Stimulated activated CD8-positive, alpha-beta memory T cell treated with anti-CD3 and anti-CD28 coated beads, Interleukin-4, amount 100 ng/mL, for 4 hours (primary cell): ENCODE measurements around the gene JMJD4.

Experiments used
- DNase-seq, 2 donors: peaks; one replicate each; pipeline ENCODE4 v3.0.0-alpha.2; 2020; ENCODE audit warnings: low read depth in 2 of 2, low spot score in 1 of 2

The JMJD4 gene

DNA sequence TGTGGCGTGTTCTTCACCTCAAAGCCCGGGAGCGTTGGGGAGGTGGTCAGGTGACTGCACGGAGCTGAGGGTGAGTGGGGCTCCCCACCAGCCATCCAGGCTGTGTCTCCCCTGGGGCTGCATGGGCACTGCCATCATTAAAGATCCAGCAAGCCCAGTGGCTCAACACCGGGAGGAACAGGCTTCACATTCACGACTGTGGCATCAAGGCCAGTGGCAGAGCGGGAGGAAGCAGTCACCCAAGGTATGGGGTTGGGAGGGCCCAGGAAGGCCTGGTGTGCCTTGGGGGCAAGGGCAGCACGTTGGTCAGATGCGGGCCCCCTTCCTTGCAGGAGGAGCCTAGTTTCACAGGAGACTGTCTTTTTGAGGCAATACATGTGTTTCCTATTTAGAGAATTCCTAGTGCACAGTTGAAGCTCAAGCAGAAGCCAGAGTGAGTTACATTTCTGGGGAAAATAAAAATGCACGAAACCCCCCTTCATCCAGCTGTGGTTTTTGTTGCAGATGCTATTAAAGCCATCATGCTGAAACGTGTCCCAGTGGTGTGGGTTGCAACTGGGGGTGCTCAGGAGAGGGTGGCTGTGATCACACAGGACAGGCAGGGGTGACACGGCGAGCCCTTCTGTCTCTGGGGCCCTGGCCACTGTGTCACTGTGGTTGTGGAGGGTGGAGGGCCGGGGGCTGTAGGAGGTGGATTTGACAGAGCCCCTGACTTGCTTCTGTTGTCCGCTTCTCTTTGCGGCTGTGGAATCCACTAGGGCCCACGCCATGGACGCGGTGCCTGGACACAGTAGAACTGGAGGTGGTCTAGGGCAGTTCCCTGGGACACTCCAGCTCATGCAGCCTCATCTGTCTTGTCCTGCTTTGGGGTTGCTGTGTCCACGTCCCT is 34.2 kb upstream of the JMJD4 start:
- DNase-seq, result no peak

DNA sequence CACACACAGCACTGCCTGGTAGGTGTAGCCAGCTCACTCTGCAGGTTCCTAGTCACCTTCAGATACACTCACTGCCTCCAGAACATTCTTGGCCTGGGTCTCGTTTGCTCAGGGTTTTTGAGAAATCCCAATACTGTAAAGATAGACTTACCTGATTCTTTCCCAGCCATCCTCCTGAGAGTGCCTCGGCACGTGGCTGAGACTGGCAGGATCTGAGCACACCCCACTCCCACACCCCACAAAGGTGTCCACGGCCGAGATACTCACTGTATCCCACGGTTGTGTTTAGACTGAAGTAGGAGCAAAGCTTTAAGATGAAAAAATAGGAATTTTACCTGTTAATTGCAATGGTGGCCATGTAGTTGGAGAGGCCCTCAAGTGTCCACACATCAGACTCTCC is 33.5 kb upstream of the JMJD4 start:
- no peak for DNase-seq

DNA sequence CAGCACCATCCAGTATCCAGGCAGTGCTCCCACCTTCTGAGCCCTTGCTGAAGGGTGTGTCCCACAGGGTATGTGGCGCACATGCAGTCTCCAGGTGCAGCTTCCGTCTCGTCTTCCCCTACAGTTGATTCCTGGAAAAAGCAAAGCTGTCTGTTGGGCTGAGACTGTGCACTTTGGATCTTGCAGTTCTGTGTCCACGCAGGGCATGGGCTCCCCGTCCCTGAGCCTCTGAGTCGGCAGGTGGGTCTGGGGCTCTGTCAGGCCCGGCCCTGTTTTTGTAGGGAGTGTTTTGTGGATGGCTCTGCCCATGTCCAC is 33.0 kb upstream of the JMJD4 start:
- DNase-seq, result no peak

DNA sequence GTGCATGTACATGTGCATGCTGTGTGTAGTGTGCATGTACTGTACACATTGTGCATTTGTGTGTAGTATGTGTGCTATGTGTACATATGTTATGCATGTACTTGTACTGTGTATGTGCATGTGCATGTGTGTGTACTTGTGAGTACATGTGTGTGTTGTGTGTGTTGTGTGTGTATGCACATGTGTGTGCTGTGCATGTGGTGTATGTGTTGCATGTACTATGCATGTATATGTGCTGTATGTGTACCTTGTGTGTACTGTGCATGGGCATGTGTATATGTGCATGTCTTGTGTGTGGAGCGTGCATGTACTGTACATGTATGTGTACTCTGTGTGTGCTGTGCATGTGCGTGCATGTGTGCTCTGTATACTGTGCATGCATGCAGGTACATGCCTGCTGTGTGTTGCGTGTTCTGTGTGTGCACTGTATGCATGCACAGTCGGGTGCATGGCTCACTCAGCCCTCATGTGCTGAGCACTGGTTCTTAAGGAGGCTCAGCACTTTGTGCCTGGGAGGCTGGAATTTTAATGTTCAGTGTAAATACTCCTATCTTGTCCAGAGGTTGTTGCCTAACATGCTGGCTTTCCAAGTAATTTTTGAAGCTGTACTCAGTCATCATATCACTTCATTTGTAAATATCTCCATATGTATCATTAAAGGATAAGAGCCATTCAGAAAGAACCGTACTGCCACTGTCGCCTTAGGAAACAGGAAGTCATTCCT is 32.5 kb upstream of the JMJD4 start:
- DNase-seq, result no peak

DNA sequence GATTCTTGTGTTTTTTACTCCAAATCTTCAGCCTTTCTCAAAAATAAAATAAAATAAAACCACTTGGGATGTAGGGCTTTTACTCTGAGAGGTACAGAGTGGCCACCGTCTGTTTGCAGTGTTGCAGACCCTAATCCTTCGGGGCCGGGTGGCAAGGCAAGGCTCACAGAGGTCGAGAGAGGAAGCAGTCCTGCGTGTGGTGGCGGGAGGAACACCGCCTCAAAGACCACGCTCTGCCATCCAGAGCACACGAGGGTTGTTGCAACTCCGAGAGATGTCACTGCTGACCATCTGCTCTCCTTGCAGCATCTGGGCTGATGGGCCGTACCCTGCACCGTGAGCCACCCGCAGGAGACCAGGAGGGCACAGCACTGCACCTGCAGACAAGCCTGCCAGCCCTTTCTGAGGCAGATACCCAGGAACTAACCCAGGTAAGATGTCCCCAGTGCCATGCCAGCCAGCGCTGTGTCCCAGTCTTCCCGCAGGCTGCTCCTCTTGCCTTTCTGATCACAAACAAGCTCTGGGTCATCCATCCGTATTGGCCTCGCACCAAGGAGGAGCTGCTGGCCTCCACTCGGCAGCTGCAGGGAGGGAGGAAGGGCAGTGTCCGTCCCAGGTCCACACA is 31.7 kb upstream of the JMJD4 start:
- no peak for DNase-seq

DNA sequence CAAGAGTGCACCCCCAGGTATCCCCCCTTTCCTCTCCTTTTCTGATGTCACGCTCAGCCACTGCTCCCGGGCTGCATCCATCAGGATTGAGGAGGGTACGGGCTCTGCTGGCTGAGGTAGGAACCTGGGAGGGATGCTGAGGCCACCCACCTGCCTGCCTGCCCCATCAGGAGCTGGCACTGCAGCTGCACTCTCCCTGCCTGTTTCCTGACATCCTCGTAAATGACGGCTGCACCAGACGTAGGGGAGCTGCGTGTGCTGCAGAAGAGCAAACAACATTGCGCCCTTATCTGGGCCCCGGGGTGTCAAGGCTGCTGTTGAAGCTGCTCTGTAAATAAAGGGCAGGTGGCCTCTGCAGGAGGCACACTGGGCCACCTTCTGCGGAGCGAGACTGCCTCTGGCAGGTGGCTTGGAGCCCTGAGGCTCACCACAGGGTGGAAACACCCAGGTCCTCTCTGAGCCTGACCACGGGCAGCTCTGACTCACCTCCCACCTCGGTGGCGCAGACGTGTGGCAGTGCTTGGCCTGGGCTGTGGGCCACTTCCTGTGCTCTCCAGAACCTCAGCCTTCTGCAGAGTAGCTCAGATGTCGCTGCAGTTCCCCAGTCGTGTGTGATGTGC is 31.0 kb upstream of the JMJD4 start:
- peak; percentile 28 to 69 for DNase-seq

DNA sequence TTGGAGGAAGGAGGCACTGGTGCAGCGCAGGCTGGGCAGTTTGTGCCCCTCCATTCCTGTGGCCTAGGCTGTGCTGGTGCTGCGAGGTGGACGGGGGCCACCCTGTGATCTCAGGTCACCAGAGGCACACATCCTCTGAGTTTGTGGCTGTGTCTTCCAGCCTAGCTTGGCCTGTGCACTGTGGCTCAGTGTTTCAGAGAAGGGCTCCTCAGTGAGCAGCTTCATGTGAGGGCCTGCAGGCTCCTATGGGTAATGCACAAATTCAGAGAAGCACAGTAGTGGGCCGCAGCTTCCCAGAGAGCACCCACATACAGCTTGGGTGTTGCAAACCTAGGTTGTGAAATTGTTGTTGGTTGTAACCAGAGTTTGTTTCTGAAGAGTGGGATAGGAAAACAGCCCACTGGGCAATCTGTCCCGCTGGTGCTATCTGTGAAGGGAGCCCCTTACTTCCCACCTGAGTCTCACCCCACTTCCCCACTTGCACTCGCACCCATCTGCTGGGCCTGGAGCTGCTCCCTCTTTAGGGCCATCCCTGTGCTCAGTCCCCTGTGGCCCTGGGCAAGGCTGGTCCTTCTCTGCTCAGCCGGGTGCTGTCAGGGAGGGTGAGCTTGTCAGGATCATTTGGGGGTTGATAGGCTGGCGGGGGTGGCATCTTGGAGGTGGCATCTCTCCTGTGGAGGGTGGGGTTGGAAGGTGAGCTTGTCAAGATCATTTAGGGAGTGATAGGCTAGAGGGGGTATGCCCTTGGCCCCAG is 30.3 kb upstream of the JMJD4 start:
- DNase-seq, result no peak

DNA sequence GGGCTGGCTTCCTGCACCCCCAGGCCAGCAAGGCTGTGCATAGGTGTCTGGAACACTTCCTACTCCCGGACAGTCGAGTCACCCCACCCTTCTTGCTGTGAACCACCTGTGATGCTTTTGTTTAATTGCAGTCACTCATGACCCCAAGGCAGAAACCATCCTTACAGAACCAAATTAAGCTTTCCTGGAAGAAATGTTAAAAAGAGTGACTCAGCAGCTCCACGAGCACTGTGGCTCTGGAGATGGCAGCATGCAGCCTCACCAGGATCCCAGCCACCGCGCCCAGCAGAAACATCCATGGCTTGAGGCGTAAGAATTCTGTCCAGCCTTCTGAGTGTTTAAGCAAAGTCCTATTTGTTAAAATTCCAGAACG is 28.9 kb upstream of the JMJD4 start:
- no peak for DNase-seq

DNA sequence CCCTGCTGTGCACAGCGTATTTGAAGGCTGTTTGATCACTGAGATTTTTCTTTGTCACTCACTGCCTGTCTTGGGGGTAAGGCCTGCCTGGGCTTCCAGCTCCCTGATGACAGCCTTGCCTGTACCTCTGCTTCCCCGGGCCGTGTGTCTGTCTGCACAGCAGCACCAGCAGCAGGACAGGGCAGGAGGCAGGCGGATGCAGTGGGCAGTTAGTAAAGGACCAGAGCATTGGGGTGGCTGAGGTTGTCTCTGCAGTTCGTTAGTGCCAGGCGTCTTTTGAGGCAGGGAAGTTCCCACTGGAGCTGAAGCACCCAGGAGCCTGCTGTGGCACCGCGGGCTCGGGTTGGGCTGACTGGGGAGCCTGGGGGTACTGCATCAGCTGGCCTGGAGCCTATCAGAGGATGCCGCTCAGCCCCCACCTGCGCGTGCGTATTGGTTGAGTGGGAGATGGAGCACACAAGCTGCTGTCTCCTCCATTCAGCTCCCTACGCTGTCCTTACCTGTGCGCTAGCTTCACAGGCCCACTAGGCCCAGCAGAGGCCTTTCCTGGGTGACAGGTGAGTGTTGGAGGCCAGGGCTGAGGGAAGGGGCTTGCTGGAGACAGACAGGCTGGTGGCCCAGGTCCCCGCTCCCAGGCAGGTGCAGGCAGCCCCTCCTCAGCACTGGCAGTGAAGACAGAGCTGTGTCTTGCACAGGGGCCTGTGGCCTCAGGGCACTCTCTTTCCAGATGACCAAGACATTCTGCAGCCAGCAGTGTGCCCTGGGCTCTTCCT is 28.3 kb upstream of the JMJD4 start:
- no peak for DNase-seq

DNA sequence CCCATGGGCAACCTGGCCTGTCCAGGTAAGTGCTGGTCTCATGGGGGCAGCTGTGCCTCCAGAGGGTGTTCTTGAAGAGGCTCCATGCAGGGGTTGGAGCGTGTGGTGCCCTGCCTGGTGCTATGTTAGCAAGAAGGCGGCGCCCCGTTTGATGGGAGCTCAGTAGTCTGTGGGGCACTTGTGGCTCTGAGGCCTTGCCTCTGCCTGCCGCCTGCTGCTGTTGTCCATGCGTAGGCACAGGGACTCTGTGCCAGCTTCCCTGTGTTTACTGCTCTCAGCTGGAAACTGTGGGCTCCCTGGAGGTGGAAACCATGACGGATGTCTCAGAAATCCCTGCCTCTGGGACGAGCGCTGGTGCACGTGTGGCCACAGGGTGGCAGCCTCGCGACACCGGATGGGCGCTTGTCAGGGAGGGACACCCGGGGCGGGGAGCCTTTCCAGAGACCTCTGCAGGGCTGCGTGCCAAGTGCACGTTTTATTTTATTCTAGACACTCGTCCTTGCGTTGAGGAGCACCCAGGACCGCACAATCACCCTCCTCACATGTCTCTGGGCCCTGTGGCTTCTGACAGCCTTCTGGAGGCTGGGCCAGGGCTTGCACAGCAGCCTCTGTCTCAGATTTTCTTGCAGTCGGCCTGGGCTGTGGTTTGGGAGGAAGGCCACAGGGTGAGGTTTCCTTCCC is 27.3 kb upstream of the JMJD4 start:
- peak; percentile 62 to 68 for DNase-seq

DNA sequence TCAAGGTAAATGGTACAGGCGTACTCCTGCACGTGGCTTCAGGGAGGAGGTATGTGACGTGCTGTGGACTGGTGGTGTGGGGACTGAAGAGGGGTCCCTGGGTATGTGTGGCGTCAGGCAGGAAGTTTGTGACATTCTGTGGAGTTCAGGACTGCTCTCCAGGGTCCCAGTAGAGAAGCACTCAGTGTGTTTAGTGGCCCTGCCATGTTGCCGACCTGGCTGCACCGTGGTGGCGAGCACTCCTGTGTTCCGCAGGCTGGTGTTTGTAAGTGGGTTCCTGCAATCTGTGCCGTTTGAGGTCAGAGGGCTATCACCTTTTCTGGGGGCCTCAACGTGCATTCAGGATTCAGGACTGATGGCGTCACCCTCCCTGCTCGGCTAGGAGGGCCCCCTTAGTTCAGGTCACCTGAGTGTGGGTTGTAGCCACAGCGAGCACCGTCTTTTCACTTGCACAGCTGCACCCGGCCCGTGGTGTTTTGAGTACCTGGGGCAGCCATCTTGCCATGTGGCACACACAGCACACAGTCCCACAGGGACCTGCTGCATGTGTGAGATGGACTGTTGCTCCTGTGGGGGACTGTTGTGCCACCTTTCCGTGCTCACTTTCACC is 26.6 kb upstream of the JMJD4 start:
- no peak for DNase-seq

DNA sequence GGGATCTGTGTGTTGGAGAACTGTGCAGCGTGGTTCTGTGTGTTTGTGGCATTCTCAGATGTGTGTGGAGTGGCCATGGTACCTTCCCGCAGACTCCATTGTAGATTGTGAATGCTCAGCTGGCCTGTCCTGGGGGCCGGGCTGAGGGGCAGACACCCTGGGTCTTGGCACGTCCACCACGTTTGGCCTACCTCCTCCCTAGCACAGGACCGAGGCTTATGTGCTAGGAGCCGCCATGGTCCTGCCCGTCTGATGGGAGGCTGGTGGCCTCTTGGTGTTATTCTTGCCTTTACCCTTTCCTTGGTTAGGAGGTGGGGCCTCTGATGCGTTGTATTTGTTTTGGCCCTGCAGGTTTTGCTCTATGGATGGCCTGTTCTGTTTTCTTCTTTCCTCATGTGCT is 25.3 kb upstream of the JMJD4 start:
- DNase-seq, result no peak

DNA sequence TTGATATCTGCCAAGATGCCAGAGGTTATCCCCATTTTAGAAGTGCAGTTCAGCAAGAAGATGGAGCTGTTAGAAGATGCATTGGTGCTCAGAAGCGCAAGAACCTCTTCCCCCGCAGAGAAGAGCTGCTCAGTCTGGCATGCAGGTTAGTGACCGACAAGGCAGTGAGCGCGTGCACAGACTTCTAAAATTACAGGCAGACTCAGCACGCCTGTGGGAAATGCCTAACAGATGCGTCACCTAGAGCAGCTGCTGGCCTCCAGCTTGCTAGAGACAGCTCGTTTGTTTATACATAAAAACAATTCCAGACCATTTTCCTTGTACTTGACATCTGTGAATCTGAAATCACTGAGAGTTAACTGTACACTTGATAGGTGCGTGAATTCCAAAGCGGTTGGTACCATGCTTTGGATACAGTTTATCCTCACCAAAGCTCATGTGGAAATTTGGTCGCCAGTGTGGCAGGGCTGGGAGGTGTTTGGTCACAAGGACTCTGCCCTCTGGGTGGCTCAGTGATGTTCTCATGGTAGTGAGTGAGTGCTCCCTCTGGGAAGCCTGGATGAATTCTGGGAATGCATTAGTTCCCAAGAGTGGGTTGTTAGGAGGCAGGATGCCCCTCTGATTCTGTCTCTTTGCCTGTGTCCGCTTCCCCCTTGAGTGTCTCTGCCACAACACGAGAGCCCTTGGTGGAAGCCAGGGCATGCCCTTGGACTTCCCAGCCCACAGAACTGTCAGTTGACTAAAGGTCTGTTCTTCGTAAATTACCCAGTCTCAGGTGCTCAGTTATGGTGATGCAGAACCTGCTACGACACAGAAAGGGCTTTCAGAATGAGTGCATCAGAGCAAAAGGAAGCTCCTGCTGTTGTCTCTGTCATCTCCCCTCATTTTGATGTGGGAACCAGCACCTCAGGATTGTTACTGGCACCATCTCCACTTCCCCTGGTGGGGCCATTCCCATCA is 24.5 kb upstream of the JMJD4 start:
- no peak for DNase-seq

DNA sequence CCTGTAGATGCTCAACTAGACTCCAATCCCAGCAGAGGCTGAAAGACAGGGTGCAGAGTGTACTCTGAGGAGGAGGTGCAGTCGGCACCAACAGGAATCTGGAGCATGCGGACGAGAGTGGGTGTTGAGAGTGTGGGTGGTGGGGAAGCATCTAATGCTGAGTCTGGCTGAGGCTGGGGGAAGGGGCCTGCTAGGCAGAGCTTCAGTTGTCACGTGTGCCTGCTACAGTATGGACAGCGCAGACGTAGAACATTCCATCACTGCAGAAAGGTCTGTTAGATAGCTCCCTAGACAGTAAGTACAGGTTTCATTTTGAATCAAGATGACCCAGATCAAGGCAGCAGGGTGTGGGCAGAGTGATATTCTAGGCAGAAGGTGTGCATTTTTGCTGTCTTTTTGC is 23.3 kb upstream of the JMJD4 start:
- DNase-seq, result no peak

DNA sequence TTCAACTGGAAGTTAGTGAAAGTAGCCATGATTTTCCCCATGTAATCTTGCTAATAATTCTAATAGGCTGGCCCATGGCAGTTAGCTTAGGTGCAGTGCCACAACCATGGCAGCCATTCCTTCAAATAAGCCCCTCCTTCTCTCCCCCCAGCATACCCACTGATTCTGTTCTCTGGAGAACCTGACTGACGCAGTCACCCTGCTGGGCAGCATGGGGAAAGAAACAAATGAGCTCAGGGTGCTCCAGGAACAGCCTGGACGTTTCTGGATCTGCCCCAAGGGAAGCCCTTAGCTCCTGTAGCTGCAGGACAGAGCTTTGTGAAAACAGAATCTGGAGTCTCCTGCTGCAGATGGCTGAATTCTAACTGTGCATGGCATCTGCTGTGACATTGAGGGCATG is 22.7 kb upstream of the JMJD4 start:
- no peak for DNase-seq

DNA sequence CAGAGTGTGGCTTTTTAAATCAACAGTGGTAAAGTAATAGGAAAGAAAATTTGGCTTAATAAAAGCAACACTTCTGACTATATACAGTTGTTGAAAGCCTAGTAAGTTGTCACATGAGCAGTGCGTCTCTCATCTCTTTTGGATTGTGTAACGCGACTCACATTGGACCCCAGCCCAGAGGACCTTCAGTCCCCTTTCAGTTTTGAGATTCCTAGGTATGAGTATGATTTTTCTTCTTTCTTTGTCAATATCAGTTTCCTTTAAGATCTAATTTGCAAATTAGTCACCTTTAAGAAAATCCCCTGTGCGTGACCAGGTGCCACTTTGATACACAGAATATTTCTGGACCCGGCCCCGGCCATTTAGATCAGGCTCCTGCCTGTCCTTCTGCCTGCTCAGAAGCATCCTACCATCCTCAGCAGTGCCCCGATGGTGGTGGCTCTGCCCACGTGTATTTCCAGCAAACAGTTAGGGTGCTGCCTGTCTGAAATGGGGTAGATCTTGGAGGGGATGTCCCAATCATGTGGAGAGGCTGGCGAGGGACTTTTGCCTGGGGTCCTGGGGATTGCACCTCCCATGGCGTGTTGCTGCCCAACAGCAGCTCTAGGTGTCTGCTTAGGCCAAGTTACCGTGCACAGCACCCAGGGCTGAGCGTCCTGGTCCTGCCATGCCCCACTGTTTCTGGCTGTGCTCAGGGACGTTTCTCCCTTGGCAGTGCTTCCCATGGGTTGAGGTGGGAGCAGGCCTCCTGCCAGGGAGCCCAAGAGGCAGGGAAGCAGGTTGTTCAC is 21.3 kb upstream of the JMJD4 start:
- no peak for DNase-seq

DNA sequence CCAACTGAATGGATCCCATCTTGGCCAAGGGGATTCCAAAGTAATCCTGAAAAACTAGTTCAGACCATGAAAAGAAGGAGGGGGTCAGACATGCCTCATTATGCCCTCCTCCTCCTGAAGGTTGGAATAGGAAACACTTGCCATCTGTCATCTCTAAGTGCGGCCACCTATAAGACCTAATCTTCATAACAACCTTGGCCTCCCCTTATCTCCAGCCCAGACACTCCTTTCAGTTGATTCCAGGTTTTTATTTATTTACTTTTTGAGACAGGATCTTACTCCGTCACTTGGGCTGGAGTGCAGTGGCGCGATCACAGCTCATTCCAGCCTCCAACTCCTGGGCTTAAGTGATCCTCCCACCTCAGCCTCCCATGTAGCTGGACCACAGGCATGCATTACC is 19.9 kb upstream of the JMJD4 start:
- no peak for DNase-seq
